Measurements from ENCODE around the gene PRR35.

Gene PRR35

GRCh38 chr16:598823-599739 lies 38.9 kb downstream of the PRR35 start:
- no peak for DNase-seq

GRCh38 chr16:600781-601180 lies 40.6 kb downstream of the PRR35 start:
- no peak for DNase-seq

GRCh38 chr16:603933-604332 lies 43.7 kb downstream of the PRR35 start:
- DNase-seq, result no peak

GRCh38 chr16:606656-607307 lies 46.6 kb downstream of the PRR35 start:
- no peak for DNase-seq

GRCh38 chr16:608019-608418 lies 47.8 kb downstream of the PRR35 start:
- peak; percentile 57 for DNase-seq

- DNase-seq, result no peak
Measured at GRCh38 chr16:609316-609715, 49.1 kb downstream of the PRR35 start.

GRCh38 chr16:609984-610383 lies 49.8 kb downstream of the PRR35 start:
- no peak for DNase-seq

GRCh38 chr16:610513-611381 lies 50.6 kb downstream of the PRR35 start:
- peak; percentile 61 for DNase-seq

GRCh38 chr16:615122-615521 lies 54.9 kb downstream of the PRR35 start:
- DNase-seq, result no peak

Measured in activated CD4-positive, CD25-positive, alpha-beta regulatory T cell treated with anti-CD3 and anti-CD28 coated beads, Interleukin-2, amount 50 U/mL, for 72 hours (primary cell).